ENCODE results near the gene EMC8.

Gene EMC8

DNA sequence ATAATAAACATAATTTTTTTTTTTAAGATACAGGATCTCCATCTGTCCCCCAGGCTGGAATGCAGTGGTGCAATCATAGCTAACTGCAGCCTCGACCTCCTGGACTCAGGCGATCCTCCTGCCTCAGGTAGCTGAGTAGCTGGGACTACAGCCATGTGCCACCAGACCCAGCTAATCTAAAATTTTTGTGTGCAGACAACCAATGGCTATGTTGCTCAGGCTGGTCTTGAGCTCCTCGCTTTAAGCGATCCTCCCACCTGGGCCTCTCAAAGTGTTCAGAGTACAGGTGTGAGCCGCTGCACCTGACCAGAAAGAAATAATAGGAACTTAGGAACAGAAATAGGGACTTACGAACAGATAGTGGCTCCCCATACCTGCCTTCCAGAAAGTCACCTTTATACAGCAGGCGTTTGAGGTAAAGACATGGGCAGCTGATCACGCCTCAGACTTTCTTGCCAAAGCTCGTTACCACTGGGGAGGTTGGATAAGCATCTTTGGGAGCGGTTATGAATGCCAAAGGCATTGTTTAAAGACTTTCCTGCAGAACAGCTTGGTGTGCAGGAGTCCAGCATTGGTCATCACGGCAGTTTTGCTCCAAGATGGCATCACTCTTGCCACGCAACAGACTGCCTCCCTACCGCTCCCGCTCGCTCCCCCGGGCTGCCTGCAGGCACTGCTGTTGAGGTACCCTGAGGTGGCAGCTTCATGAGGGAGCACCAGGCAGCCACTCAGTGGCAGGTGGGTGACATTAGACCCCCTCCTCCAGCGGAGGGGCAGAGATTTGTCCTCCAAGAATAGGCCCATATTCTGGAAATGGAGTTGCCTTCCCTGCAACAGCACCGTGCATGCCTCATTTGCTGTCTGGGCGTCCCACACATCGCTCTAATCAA is 13.7 kb upstream of the EMC8 start:
- no peaks in the 10 kb centered on the region for H3K9me3 ChIP-seq (ENCODE audit: control insufficient read depth, insufficient read depth, low read depth, low read length)
- TF ChIP-seq SALL2 (tag by site-specific recombination; IDR thresholded peaks at IDR 0.05; ENCODE audit: borderline replicate concordance) (no peak), ZNF404 (tag by site-specific recombination; IDR thresholded peaks at IDR 0.05) (no peak), ZNF658 (tag by site-specific recombination; IDR thresholded peaks at IDR 0.05) (no peak), ZBTB1 (tag by site-specific recombination; IDR thresholded peaks at IDR 0.05) (no peak), RBAK (tag by site-specific recombination; IDR thresholded peaks at IDR 0.05) (no peak), ZBTB8A (tag by site-specific recombination; IDR thresholded peaks at IDR 0.05) (no peak), ZNF76 (tag by site-specific recombination; IDR thresholded peaks at IDR 0.05; ENCODE audit: borderline replicate concordance, low read depth) (no peak), ZNF350 (tag by site-specific recombination; IDR thresholded peaks at IDR 0.05) (no peak), ZNF629 (tag by site-specific recombination; IDR thresholded peaks at IDR 0.05) (no peak), GLI2 (tag by site-specific recombination; IDR thresholded peaks at IDR 0.05; ENCODE audit: borderline replicate concordance, low read depth) (no peak), ZNF626 (tag by site-specific recombination; IDR thresholded peaks at IDR 0.05) (no peak), ZNF146 (tag by site-specific recombination; IDR thresholded peaks at IDR 0.05) (no peak), ZNF701 (tag by site-specific recombination; IDR thresholded peaks at IDR 0.05) (no peak), ZNF555 (tag by site-specific recombination; conservative IDR thresholded peaks at IDR 0.05) (no peak), ZNF214 (tag by site-specific recombination; IDR thresholded peaks at IDR 0.05; ENCODE audit: borderline replicate concordance) (no peak)
- TF ChIP-seq, protein P1, sequence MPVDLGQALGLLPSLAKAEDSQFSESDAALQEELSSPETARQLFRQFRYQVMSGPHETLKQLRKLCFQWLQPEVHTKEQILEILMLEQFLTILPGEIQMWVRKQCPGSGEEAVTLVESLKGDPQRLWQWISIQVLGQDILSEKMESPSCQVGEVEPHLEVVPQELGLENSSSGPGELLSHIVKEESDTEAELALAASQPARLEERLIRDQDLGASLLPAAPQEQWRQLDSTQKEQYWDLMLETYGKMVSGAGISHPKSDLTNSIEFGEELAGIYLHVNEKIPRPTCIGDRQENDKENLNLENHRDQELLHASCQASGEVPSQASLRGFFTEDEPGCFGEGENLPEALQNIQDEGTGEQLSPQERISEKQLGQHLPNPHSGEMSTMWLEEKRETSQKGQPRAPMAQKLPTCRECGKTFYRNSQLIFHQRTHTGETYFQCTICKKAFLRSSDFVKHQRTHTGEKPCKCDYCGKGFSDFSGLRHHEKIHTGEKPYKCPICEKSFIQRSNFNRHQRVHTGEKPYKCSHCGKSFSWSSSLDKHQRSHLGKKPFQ (tag by site-specific recombination; IDR thresholded peaks at IDR 0.05), result no peak
- TF ChIP-seq, protein P2, sequence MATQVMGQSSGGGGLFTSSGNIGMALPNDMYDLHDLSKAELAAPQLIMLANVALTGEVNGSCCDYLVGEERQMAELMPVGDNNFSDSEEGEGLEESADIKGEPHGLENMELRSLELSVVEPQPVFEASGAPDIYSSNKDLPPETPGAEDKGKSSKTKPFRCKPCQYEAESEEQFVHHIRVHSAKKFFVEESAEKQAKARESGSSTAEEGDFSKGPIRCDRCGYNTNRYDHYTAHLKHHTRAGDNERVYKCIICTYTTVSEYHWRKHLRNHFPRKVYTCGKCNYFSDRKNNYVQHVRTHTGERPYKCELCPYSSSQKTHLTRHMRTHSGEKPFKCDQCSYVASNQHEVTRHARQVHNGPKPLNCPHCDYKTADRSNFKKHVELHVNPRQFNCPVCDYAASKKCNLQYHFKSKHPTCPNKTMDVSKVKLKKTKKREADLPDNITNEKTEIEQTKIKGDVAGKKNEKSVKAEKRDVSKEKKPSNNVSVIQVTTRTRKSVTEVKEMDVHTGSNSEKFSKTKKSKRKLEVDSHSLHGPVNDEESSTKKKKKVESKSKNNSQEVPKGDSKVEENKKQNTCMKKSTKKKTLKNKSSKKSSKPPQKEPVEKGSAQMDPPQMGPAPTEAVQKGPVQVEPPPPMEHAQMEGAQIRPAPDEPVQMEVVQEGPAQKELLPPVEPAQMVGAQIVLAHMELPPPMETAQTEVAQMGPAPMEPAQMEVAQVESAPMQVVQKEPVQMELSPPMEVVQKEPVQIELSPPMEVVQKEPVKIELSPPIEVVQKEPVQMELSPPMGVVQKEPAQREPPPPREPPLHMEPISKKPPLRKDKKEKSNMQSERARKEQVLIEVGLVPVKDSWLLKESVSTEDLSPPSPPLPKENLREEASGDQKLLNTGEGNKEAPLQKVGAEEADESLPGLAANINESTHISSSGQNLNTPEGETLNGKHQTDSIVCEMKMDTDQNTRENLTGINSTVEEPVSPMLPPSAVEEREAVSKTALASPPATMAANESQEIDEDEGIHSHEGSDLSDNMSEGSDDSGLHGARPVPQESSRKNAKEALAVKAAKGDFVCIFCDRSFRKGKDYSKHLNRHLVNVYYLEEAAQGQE (tag by site-specific recombination; IDR thresholded peaks at IDR 0.05), result no peak
- POLR2A ChIA-PET, result no interaction called here

GRCh38 chr16:85812031-85812807 is 12.9 kb upstream of the EMC8 start:
- CTCF ChIA-PET, result interaction anchor here (0.7 to 1.7 kb wide), 5 partner anchors 8 to 1277 kb away, joined by 3 to 16 read pairs (median 4); no protein-coding TSS in a partner anchor
- Histone ChIP-seq H3K36me3 (ENCODE audit: control insufficient read depth in 2 of 2, insufficient read depth in 1 of 2, low read length in 2 of 2) (peaks cover under 1 to 2% of the 10 kb centered on the region in 2 experiments; a peak in 2 of 3 replicates), H3K4me3 (ENCODE audit: low read depth, low read length) (no peak overlapping the region), H3K9me3 (ENCODE audit: control insufficient read depth, insufficient read depth, low read depth, low read length) (no peaks in the 10 kb centered on the region), H3K4me1 (ENCODE audit: control insufficient read depth, insufficient read depth, low read length) (no peaks in the 10 kb centered on the region), H3K27ac (ENCODE audit: extremely low read depth, low read depth, low read length) (no peak overlapping the region)
- POLR2A ChIA-PET, result no interaction called here
- TF ChIP-seq ZNF585B (tag by site-specific recombination; IDR thresholded peaks at IDR 0.05) (no peak), ZEB2 (tag by site-specific recombination; IDR thresholded peaks at IDR 0.05) (no peak), ZNF521 (tag by site-specific recombination; IDR thresholded peaks at IDR 0.05) (no peak), ZNF416 (tag by site-specific recombination; IDR thresholded peaks at IDR 0.05) (no peak)
- TF ChIP-seq, protein P3, sequence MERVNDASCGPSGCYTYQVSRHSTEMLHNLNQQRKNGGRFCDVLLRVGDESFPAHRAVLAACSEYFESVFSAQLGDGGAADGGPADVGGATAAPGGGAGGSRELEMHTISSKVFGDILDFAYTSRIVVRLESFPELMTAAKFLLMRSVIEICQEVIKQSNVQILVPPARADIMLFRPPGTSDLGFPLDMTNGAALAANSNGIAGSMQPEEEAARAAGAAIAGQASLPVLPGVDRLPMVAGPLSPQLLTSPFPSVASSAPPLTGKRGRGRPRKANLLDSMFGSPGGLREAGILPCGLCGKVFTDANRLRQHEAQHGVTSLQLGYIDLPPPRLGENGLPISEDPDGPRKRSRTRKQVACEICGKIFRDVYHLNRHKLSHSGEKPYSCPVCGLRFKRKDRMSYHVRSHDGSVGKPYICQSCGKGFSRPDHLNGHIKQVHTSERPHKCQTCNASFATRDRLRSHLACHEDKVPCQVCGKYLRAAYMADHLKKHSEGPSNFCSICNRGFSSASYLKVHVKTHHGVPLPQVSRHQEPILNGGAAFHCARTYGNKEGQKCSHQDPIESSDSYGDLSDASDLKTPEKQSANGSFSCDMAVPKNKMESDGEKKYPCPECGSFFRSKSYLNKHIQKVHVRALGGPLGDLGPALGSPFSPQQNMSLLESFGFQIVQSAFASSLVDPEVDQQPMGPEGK (tag by site-specific recombination; IDR thresholded peaks at IDR 0.05), result no peak
- TF ChIP-seq, protein P4, sequence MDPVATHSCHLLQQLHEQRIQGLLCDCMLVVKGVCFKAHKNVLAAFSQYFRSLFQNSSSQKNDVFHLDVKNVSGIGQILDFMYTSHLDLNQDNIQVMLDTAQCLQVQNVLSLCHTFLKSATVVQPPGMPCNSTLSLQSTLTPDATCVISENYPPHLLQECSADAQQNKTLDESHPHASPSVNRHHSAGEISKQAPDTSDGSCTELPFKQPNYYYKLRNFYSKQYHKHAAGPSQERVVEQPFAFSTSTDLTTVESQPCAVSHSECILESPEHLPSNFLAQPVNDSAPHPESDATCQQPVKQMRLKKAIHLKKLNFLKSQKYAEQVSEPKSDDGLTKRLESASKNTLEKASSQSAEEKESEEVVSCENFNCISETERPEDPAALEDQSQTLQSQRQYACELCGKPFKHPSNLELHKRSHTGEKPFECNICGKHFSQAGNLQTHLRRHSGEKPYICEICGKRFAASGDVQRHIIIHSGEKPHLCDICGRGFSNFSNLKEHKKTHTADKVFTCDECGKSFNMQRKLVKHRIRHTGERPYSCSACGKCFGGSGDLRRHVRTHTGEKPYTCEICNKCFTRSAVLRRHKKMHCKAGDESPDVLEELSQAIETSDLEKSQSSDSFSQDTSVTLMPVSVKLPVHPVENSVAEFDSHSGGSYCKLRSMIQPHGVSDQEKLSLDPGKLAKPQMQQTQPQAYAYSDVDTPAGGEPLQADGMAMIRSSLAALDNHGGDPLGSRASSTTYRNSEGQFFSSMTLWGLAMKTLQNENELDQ (tag by site-specific recombination; IDR thresholded peaks at IDR 0.05; ENCODE audit: low read depth), result no peak

More for the DNA sequence above, 13.7 kb upstream of the EMC8 start:
- H3K4me3 ChIP-seq (ENCODE audit: low read depth, low read length), result no peak overlapping the region
- CTCF ChIA-PET, result interaction anchor here (0.7 to 1.7 kb wide), 6 partner anchors 8 to 1276 kb away, joined by 3 to 16 read pairs (median 4); no protein-coding TSS in a partner anchor
- H3K36me3 ChIP-seq (ENCODE audit: control insufficient read depth in 2 of 2, insufficient read depth in 1 of 2, low read length in 2 of 2), result no peaks in the 10 kb centered on the region
- H3K27ac ChIP-seq (ENCODE audit: extremely low read depth, low read depth, low read length), result no peak overlapping the region
- no peaks in the 10 kb centered on the region for H3K4me1 ChIP-seq (ENCODE audit: control insufficient read depth, insufficient read depth, low read length)

Data from HEK293 (cell line).